ENCODE data around the gene CYTH1. TPM values are rescaled to one million over a fixed set of nuclear protein-coding genes. Genes with fewer than 3 reads are reported as not detected.

The CYTH1 gene
- total RNA-seq, 1 donor from 2014 or later: 83.5 TPM

- Mint-ChIP-seq H3K4me3 (ENCODE audit: low read depth) (no peak overlapping the region), H3K4me1 (ENCODE audit: low read depth) (no peaks in the 10 kb centered on the region), H3K9me3 (no peaks in the 10 kb centered on the region), H3K27ac (no peak overlapping the region), H3K27me3 (ENCODE audit: low read depth) (no peaks in the 10 kb centered on the region), H3K36me3 (ENCODE audit: low read depth) (peaks cover 91% of the 10 kb centered on the region)
- no peak for DNase-seq (ENCODE audit: low spot score)
- intact Hi-C loops (cut with micrococcal nuclease): no loop called here
Observed at GRCh38 chr17:78692460-78693010, 89.5 kb downstream of the CYTH1 start.

- Mint-ChIP-seq H3K4me1 (ENCODE audit: low read depth) (no peaks in the 10 kb centered on the region), H3K27ac (no peak overlapping the region), H3K4me3 (ENCODE audit: low read depth) (no peak overlapping the region), H3K9me3 (no peaks in the 10 kb centered on the region), H3K36me3 (ENCODE audit: low read depth) (peaks cover 72% of the 10 kb centered on the region), H3K27me3 (ENCODE audit: low read depth) (no peaks in the 10 kb centered on the region)
- intact Hi-C loops (cut with micrococcal nuclease): no loop called here
- DNase-seq (ENCODE audit: low spot score): no peak
Observed at GRCh38 chr17:78689029-78689428, 93.0 kb downstream of the CYTH1 start.

GRCh38 chr17:78687944-78688343 lies 94.1 kb downstream of the CYTH1 start:
- no peaks in the 10 kb centered on the region for H3K4me1 Mint-ChIP-seq (ENCODE audit: low read depth)
- H3K36me3 Mint-ChIP-seq (ENCODE audit: low read depth): peaks cover 64% of the 10 kb centered on the region
- intact Hi-C loops (cut with micrococcal nuclease): no loop called here
- DNase-seq (ENCODE audit: low spot score): no peak
- no peaks in the 10 kb centered on the region for H3K9me3 Mint-ChIP-seq
- H3K27ac Mint-ChIP-seq: no peak overlapping the region
- H3K4me3 Mint-ChIP-seq (ENCODE audit: low read depth): no peak overlapping the region
- H3K27me3 Mint-ChIP-seq (ENCODE audit: low read depth): no peaks in the 10 kb centered on the region

- Mint-ChIP-seq H3K36me3 (ENCODE audit: low read depth) (peaks cover 59% of the 10 kb centered on the region), H3K27me3 (ENCODE audit: low read depth) (no peaks in the 10 kb centered on the region), H3K9me3 (no peaks in the 10 kb centered on the region), H3K27ac (no peak overlapping the region), H3K4me1 (ENCODE audit: low read depth) (peaks cover 2% of the 10 kb centered on the region), H3K4me3 (ENCODE audit: low read depth) (no peak overlapping the region)
- intact Hi-C loops (cut with micrococcal nuclease): no loop called here
- DNase-seq (ENCODE audit: low spot score): no peak
Observed at GRCh38 chr17:78687125-78687524, 94.9 kb downstream of the CYTH1 start.

GRCh38 chr17:78684026-78684425 lies 98.0 kb downstream of the CYTH1 start:
- Mint-ChIP-seq H3K4me1 (ENCODE audit: low read depth) (peaks cover 4% of the 10 kb centered on the region), H3K27ac (no peak overlapping the region), H3K36me3 (ENCODE audit: low read depth) (peaks cover 60% of the 10 kb centered on the region), H3K4me3 (ENCODE audit: low read depth) (no peak overlapping the region), H3K27me3 (ENCODE audit: low read depth) (no peaks in the 10 kb centered on the region), H3K9me3 (no peaks in the 10 kb centered on the region)
- no peak for DNase-seq (ENCODE audit: low spot score)
- intact Hi-C loops (cut with micrococcal nuclease): no loop called here

- intact Hi-C loops (cut with micrococcal nuclease): no loop called here
- Mint-ChIP-seq H3K36me3 (ENCODE audit: low read depth) (peaks cover 60% of the 10 kb centered on the region), H3K4me1 (ENCODE audit: low read depth) (peaks cover 4% of the 10 kb centered on the region), H3K27ac (no peak overlapping the region), H3K9me3 (no peaks in the 10 kb centered on the region), H3K4me3 (ENCODE audit: low read depth) (no peak overlapping the region), H3K27me3 (ENCODE audit: low read depth) (no peaks in the 10 kb centered on the region)
- no peak for DNase-seq (ENCODE audit: low spot score)
Observed at GRCh38 chr17:78683408-78683961, 98.6 kb downstream of the CYTH1 start.

- no peak for DNase-seq (ENCODE audit: low spot score)
Observed at GRCh38 chr17:78682363-78682762, 99.7 kb downstream of the CYTH1 start.

GRCh38 chr17:78680436-78680835 lies 101.6 kb downstream of the CYTH1 start:
- no peak for DNase-seq (ENCODE audit: low spot score)
- no peak overlapping the region for H3K4me3 Mint-ChIP-seq (ENCODE audit: low read depth)
- intact Hi-C loops (cut with micrococcal nuclease): no loop called here
- H3K36me3 Mint-ChIP-seq (ENCODE audit: low read depth): peaks cover 60% of the 10 kb centered on the region
- peaks cover 4% of the 10 kb centered on the region for H3K4me1 Mint-ChIP-seq (ENCODE audit: low read depth)
- H3K27me3 Mint-ChIP-seq (ENCODE audit: low read depth): no peaks in the 10 kb centered on the region
- no peaks in the 10 kb centered on the region for H3K9me3 Mint-ChIP-seq
- H3K27ac Mint-ChIP-seq: no peak overlapping the region

More at GRCh38 chr17:78682363-78682762, 99.7 kb downstream of the CYTH1 start:
- no peak overlapping the region for H3K4me3 Mint-ChIP-seq (ENCODE audit: low read depth)
- peaks cover 58% of the 10 kb centered on the region for H3K36me3 Mint-ChIP-seq (ENCODE audit: low read depth)
- no peaks in the 10 kb centered on the region for H3K9me3 Mint-ChIP-seq
- peaks cover 4% of the 10 kb centered on the region for H3K4me1 Mint-ChIP-seq (ENCODE audit: low read depth)
- H3K27me3 Mint-ChIP-seq (ENCODE audit: low read depth): no peaks in the 10 kb centered on the region
- intact Hi-C loops (cut with micrococcal nuclease): no loop called here
- no peak overlapping the region for H3K27ac Mint-ChIP-seq

GRCh38 chr17:78679495-78680395 lies 102.3 kb downstream of the CYTH1 start:
- Mint-ChIP-seq H3K27ac (no peak overlapping the region), H3K36me3 (ENCODE audit: low read depth) (peaks cover 64% of the 10 kb centered on the region)

GRCh38 chr17:78678711-78679110 lies 103.4 kb downstream of the CYTH1 start:
- H3K4me1 Mint-ChIP-seq (ENCODE audit: low read depth): peaks cover 4% of the 10 kb centered on the region
- H3K4me3 Mint-ChIP-seq (ENCODE audit: low read depth): no peak overlapping the region
- H3K27me3 Mint-ChIP-seq (ENCODE audit: low read depth): no peaks in the 10 kb centered on the region
- no peak for DNase-seq (ENCODE audit: low spot score)
- H3K36me3 Mint-ChIP-seq (ENCODE audit: low read depth): peaks cover 69% of the 10 kb centered on the region
- no peak overlapping the region for H3K27ac Mint-ChIP-seq
- intact Hi-C loops (cut with micrococcal nuclease): no loop called here
- H3K9me3 Mint-ChIP-seq: no peaks in the 10 kb centered on the region

More at GRCh38 chr17:78679495-78680395, 102.3 kb downstream of the CYTH1 start:
- no peaks in the 10 kb centered on the region for H3K9me3 Mint-ChIP-seq
- peaks cover 4% of the 10 kb centered on the region for H3K4me1 Mint-ChIP-seq (ENCODE audit: low read depth)
- no peaks in the 10 kb centered on the region for H3K27me3 Mint-ChIP-seq (ENCODE audit: low read depth)
- DNase-seq (ENCODE audit: low spot score): no peak
- no peak overlapping the region for H3K4me3 Mint-ChIP-seq (ENCODE audit: low read depth)
- intact Hi-C loops (cut with micrococcal nuclease): no loop called here

- H3K9me3 Mint-ChIP-seq: no peaks in the 10 kb centered on the region
- H3K4me3 Mint-ChIP-seq (ENCODE audit: low read depth): no peak overlapping the region
- H3K27ac Mint-ChIP-seq: no peak overlapping the region
- peaks cover 75% of the 10 kb centered on the region for H3K36me3 Mint-ChIP-seq (ENCODE audit: low read depth)
- DNase-seq (ENCODE audit: low spot score): no peak
- H3K4me1 Mint-ChIP-seq (ENCODE audit: low read depth): peaks cover 4% of the 10 kb centered on the region
- intact Hi-C loops (cut with micrococcal nuclease): no loop called here
- no peaks in the 10 kb centered on the region for H3K27me3 Mint-ChIP-seq (ENCODE audit: low read depth)
Observed at GRCh38 chr17:78678222-78678557, 103.9 kb downstream of the CYTH1 start.

- intact Hi-C loops (cut with micrococcal nuclease): no loop called here
- Mint-ChIP-seq H3K27me3 (ENCODE audit: low read depth) (no peaks in the 10 kb centered on the region), H3K4me1 (ENCODE audit: low read depth) (peaks cover 4% of the 10 kb centered on the region), H3K9me3 (no peaks in the 10 kb centered on the region), H3K27ac (no peak overlapping the region), H3K36me3 (ENCODE audit: low read depth) (peaks cover 79% of the 10 kb centered on the region), H3K4me3 (ENCODE audit: low read depth) (no peak overlapping the region)
- DNase-seq (ENCODE audit: low spot score): no peak
Observed at GRCh38 chr17:78677303-78678221, 104.5 kb downstream of the CYTH1 start.

All from activated T-helper 2 cell treated with anti-CD3 and anti-CD28 coated beads, Interferon-gamma antibody, Interleukin-2, Interleukin-4, amounts not matched to agents 10 μg/mL and 5 μg/mL and 100 μg/mL, durations not matched to agents 14 hours and 24 hours and 36 hours (primary cell).